Kidney epithelial cell (primary cell): Measurements from ENCODE around the gene TFRC. TPM values are rescaled to one million over a fixed set of nuclear protein-coding genes. Genes with fewer than 3 reads are reported as not detected.

ENCODE experiments used
- DNase-seq: peaks from one replicate; pipeline ENCODE4 v3.0.0-alpha.2; 2010; ENCODE audit warnings: low read depth
- H3K27me3 ChIP-seq: 2 replicates; pipeline ENCODE4 v1.6.0; 2011; ENCODE audit warnings: low read length; ENCODE audit not compliant: control insufficient read depth, insufficient read depth
- H3K36me3 ChIP-seq: 2 replicates; pipeline ENCODE4 v1.5.1; 2011; ENCODE audit warnings: low read length; ENCODE audit not compliant: control insufficient read depth, insufficient read depth
- H3K4me3 ChIP-seq: 2 replicates; pipeline ENCODE4 v1.5.1; 2011; ENCODE audit warnings: low read depth, mild to moderate bottlenecking, control low read depth, low read length
- CTCF ChIP-seq: IDR thresholded peaks from 2 replicates; pipeline ENCODE4 v1.5.1; 2011; ENCODE audit warnings: mild to moderate bottlenecking, moderate library complexity, low read length, control low read depth, inconsistent platforms; ENCODE audit not compliant: insufficient read depth, poor library complexity, severe bottlenecking
- total RNA-seq: library from RNA; depleted of rRNA; stranded (reverse); fragments of >200 nt; gene quantifications from 2 replicates; pipeline ENCODE4 v1.2.3, GENCODE V29; 2015

TFRC gene
- total RNA-seq, 1 donor from 2014 or later, result 97.9 TPM

- no peak for DNase-seq
- Histone ChIP-seq H3K4me3 (no peak overlapping the region), H3K27me3 (no peaks in the 10 kb centered on the region), H3K36me3 (no peaks in the 10 kb centered on the region)
- TF ChIP-seq CTCF, result no peak
Observed at GRCh38 chr3:196013587-196014487, 68.1 kb downstream of the TFRC start.

GRCh38 chr3:196012941-196013476 lies 68.9 kb downstream of the TFRC start:
- TF ChIP-seq CTCF, result no peak
- H3K4me3 ChIP-seq, result no peak overlapping the region
- H3K36me3 ChIP-seq, result no peaks in the 10 kb centered on the region
- no peak for DNase-seq
- no peaks in the 10 kb centered on the region for H3K27me3 ChIP-seq

GRCh38 chr3:196012481-196012880 lies 69.4 kb downstream of the TFRC start:
- Histone ChIP-seq H3K27me3 (no peaks in the 10 kb centered on the region), H3K36me3 (no peaks in the 10 kb centered on the region), H3K4me3 (no peak overlapping the region)
- DNase-seq, result no peak
- no peak for TF ChIP-seq CTCF

GRCh38 chr3:196009456-196009855 lies 72.4 kb downstream of the TFRC start:
- DNase-seq, result no peak
- no peak for TF ChIP-seq CTCF
- H3K36me3 ChIP-seq, result no peaks in the 10 kb centered on the region

GRCh38 chr3:196008929-196009328 lies 73.0 kb downstream of the TFRC start:
- Histone ChIP-seq H3K36me3 (no peaks in the 10 kb centered on the region), H3K4me3 (no peak overlapping the region), H3K27me3 (no peaks in the 10 kb centered on the region)
- TF ChIP-seq CTCF, result no peak
- DNase-seq, result no peak

More at GRCh38 chr3:196009456-196009855, 72.4 kb downstream of the TFRC start:
- Histone ChIP-seq H3K4me3 (no peak overlapping the region), H3K27me3 (no peaks in the 10 kb centered on the region)

- TF ChIP-seq CTCF, result no peak
- DNase-seq, result no peak
- Histone ChIP-seq H3K36me3 (no peaks in the 10 kb centered on the region), H3K4me3 (no peak overlapping the region), H3K27me3 (no peaks in the 10 kb centered on the region)
Observed at GRCh38 chr3:196008387-196008786, 73.5 kb downstream of the TFRC start.
